Rectal smooth muscle tissue (tissue), 1 donor: ENCODE measurements around the gene SRF.

Source experiments
- H3K27ac ChIP-seq: one replicate; pipeline ENCODE4 v1.7.0; 2013; ENCODE audit warnings: low read depth, low read length, inconsistent platforms
- H3K27me3 ChIP-seq: one replicate; pipeline ENCODE4 v1.7.0; 2013; ENCODE audit warnings: low read length; ENCODE audit not compliant: control insufficient read depth, insufficient read depth
- H3K36me3 ChIP-seq: one replicate; pipeline ENCODE4 v1.7.0; 2013; ENCODE audit warnings: low read length; ENCODE audit not compliant: control insufficient read depth, insufficient read depth
- H3K4me1 ChIP-seq: one replicate; pipeline ENCODE4 v1.7.0; 2013; ENCODE audit warnings: low read length; ENCODE audit not compliant: control insufficient read depth, insufficient read depth
- H3K4me3 ChIP-seq: one replicate; pipeline ENCODE4 v1.7.0; 2013; ENCODE audit warnings: low read length
- H3K9ac ChIP-seq: one replicate; pipeline ENCODE4 v1.7.0; 2013; ENCODE audit warnings: low read length

The SRF gene

GRCh38 chr6:43192911-43193310 lies 21.8 kb downstream of the SRF start:
- Histone ChIP-seq H3K27ac (no peak overlapping the region), H3K4me3 (no peak overlapping the region), H3K4me1 (no peaks in the 10 kb centered on the region), H3K9ac (no peak overlapping the region), H3K36me3 (peaks cover 26% of the 10 kb centered on the region), H3K27me3 (no peaks in the 10 kb centered on the region)

GRCh38 chr6:43193929-43194328 lies 22.9 kb downstream of the SRF start:
- Histone ChIP-seq H3K9ac (no peak overlapping the region), H3K27me3 (no peaks in the 10 kb centered on the region), H3K36me3 (peaks cover 22% of the 10 kb centered on the region), H3K4me3 (no peak overlapping the region), H3K4me1 (no peaks in the 10 kb centered on the region), H3K27ac (no peak overlapping the region)

- H3K9ac ChIP-seq = no peak overlapping the region
- no peaks in the 10 kb centered on the region for H3K27me3 ChIP-seq
- no peaks in the 10 kb centered on the region for H3K4me1 ChIP-seq
- H3K36me3 ChIP-seq = peaks cover 32% of the 10 kb centered on the region
- H3K27ac ChIP-seq = no peak overlapping the region
- H3K4me3 ChIP-seq = no peak overlapping the region
Observed at GRCh38 chr6:43196337-43196736, 25.3 kb downstream of the SRF start.

GRCh38 chr6:43199912-43200311 lies 28.8 kb downstream of the SRF start:
- Histone ChIP-seq H3K36me3 (peaks cover 31% of the 10 kb centered on the region), H3K27ac (no peak overlapping the region), H3K9ac (no peak overlapping the region), H3K4me3 (no peak overlapping the region), H3K4me1 (no peaks in the 10 kb centered on the region), H3K27me3 (no peaks in the 10 kb centered on the region)

- no peaks in the 10 kb centered on the region for H3K27me3 ChIP-seq
- peaks cover 26% of the 10 kb centered on the region for H3K36me3 ChIP-seq
- no peak overlapping the region for H3K4me3 ChIP-seq
- H3K9ac ChIP-seq = no peak overlapping the region
- H3K27ac ChIP-seq = no peak overlapping the region
- H3K4me1 ChIP-seq = no peaks in the 10 kb centered on the region
Observed at GRCh38 chr6:43200541-43200940, 29.5 kb downstream of the SRF start.

- H3K27ac ChIP-seq = no peak overlapping the region
- peaks cover 19% of the 10 kb centered on the region for H3K36me3 ChIP-seq
- no peak overlapping the region for H3K4me3 ChIP-seq
- H3K9ac ChIP-seq = no peak overlapping the region
- H3K4me1 ChIP-seq = no peaks in the 10 kb centered on the region
- no peaks in the 10 kb centered on the region for H3K27me3 ChIP-seq
Observed at GRCh38 chr6:43202451-43202850, 31.4 kb downstream of the SRF start.

- no peaks in the 10 kb centered on the region for H3K4me1 ChIP-seq
- no peak overlapping the region for H3K27ac ChIP-seq
- H3K9ac ChIP-seq = no peak overlapping the region
- peaks cover 19% of the 10 kb centered on the region for H3K36me3 ChIP-seq
- H3K4me3 ChIP-seq = no peak overlapping the region
- no peaks in the 10 kb centered on the region for H3K27me3 ChIP-seq
Observed at GRCh38 chr6:43203029-43203717, 32.1 kb downstream of the SRF start.

GRCh38 chr6:43203718-43204095 lies 32.6 kb downstream of the SRF start:
- Histone ChIP-seq H3K27ac (no peak overlapping the region), H3K4me1 (no peaks in the 10 kb centered on the region), H3K4me3 (no peak overlapping the region), H3K27me3 (no peaks in the 10 kb centered on the region), H3K36me3 (peaks cover 19% of the 10 kb centered on the region), H3K9ac (no peak overlapping the region)

GRCh38 chr6:43204271-43205105 lies 33.4 kb downstream of the SRF start:
- Histone ChIP-seq H3K27me3 (no peaks in the 10 kb centered on the region), H3K4me3 (no peak overlapping the region), H3K36me3 (peaks cover 19% of the 10 kb centered on the region), H3K4me1 (no peaks in the 10 kb centered on the region), H3K9ac (no peak overlapping the region), H3K27ac (no peak overlapping the region)

GRCh38 chr6:43205849-43206248 lies 34.8 kb downstream of the SRF start:
- Histone ChIP-seq H3K9ac (no peak overlapping the region), H3K36me3 (peaks cover 12% of the 10 kb centered on the region)

GRCh38 chr6:43207286-43207685 lies 36.2 kb downstream of the SRF start:
- Histone ChIP-seq H3K36me3 (peaks cover 10% of the 10 kb centered on the region), H3K4me1 (no peaks in the 10 kb centered on the region), H3K4me3 (no peak overlapping the region), H3K9ac (no peak overlapping the region), H3K27ac (no peak overlapping the region), H3K27me3 (no peaks in the 10 kb centered on the region)

More at GRCh38 chr6:43205849-43206248, 34.8 kb downstream of the SRF start:
- no peak overlapping the region for H3K27ac ChIP-seq
- H3K27me3 ChIP-seq = no peaks in the 10 kb centered on the region
- no peaks in the 10 kb centered on the region for H3K4me1 ChIP-seq
- H3K4me3 ChIP-seq = no peak overlapping the region

- Histone ChIP-seq H3K9ac (no peak overlapping the region), H3K4me3 (no peak overlapping the region), H3K27me3 (no peaks in the 10 kb centered on the region), H3K36me3 (peaks cover 4% of the 10 kb centered on the region), H3K27ac (no peak overlapping the region), H3K4me1 (no peaks in the 10 kb centered on the region)
Observed at GRCh38 chr6:43211955-43212354, 40.9 kb downstream of the SRF start.

GRCh38 chr6:43213431-43213830 lies 42.4 kb downstream of the SRF start:
- Histone ChIP-seq H3K27ac (no peak overlapping the region), H3K27me3 (no peaks in the 10 kb centered on the region), H3K9ac (no peak overlapping the region), H3K4me1 (no peaks in the 10 kb centered on the region), H3K36me3 (peaks cover 6% of the 10 kb centered on the region), H3K4me3 (no peak overlapping the region)
